Measurements from ENCODE around the gene SP1. TPM values are rescaled to one million over a fixed set of nuclear protein-coding genes. Genes with fewer than 3 reads are reported as not detected.

SP1 gene
- total and polyA plus RNA-seq, 2 experiments from 2014 or later = 11.4 to 53.0 TPM

DNA sequence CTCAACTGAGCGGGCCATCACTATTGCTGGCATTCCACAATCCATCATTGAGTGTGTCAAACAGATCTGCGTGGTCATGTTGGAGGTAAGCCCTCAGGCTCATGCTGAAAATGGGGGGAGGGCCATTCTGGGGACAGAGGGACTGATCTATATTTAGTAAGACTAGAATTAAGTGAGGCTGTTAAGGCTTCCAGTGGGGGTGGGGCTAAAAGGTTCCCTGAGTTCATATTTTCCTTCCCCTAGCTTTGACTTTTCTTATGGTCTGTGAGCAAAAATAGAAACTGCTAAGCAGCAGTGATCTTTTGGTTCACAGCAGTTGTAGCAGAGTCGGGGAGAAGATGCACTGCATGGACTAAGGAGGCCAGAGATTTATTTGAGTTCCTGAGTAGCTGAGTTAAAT is 81.1 kb downstream of the SP1 start:
- peak overlapping the region; percentile 10 for H3K4me3 ChIP-seq
- no peaks in the 10 kb centered on the region for H3K27me3 ChIP-seq
- peaks cover 46% of the 10 kb centered on the region for H3K4me1 ChIP-seq (ENCODE audit: low read depth)
- peak overlapping the region; percentile 88 for H3K27ac ChIP-seq
- H3K9me3 ChIP-seq (ENCODE audit: low read depth) = no peaks in the 10 kb centered on the region
- TF ChIP-seq, protein P1, sequence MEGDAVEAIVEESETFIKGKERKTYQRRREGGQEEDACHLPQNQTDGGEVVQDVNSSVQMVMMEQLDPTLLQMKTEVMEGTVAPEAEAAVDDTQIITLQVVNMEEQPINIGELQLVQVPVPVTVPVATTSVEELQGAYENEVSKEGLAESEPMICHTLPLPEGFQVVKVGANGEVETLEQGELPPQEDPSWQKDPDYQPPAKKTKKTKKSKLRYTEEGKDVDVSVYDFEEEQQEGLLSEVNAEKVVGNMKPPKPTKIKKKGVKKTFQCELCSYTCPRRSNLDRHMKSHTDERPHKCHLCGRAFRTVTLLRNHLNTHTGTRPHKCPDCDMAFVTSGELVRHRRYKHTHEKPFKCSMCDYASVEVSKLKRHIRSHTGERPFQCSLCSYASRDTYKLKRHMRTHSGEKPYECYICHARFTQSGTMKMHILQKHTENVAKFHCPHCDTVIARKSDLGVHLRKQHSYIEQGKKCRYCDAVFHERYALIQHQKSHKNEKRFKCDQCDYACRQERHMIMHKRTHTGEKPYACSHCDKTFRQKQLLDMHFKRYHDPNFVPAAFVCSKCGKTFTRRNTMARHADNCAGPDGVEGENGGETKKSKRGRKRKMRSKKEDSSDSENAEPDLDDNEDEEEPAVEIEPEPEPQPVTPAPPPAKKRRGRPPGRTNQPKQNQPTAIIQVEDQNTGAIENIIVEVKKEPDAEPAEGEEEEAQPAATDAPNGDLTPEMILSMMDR (IDR thresholded peaks at IDR 0.05; ENCODE audit: low read depth, low read length) = no peak
- H3K36me3 ChIP-seq = peaks cover 96% of the 10 kb centered on the region
- DNase-seq (ENCODE audit: low read depth in 1 of 2, low spot score in 1 of 2) = peak in 1 of 2 donors; percentile 90

- TF ChIP-seq, protein P1 (IDR thresholded peaks at IDR 0.05; ENCODE audit: low read depth, low read length) = no peak
- peak overlapping the region; percentile 88 for H3K27ac ChIP-seq
- no peak for DNase-seq (ENCODE audit: low read depth in 1 of 2, low spot score in 1 of 2)
- no peaks in the 10 kb centered on the region for H3K9me3 ChIP-seq (ENCODE audit: low read depth)
- H3K4me3 ChIP-seq = peak overlapping the region; percentile 10
- H3K27me3 ChIP-seq = no peaks in the 10 kb centered on the region
- peaks cover 96% of the 10 kb centered on the region for H3K36me3 ChIP-seq
- H3K4me1 ChIP-seq (ENCODE audit: low read depth) = peaks cover 40% of the 10 kb centered on the region
Observed at GRCh38 chr12:53461591-53461990, 81.6 kb downstream of the SP1 start.

DNA sequence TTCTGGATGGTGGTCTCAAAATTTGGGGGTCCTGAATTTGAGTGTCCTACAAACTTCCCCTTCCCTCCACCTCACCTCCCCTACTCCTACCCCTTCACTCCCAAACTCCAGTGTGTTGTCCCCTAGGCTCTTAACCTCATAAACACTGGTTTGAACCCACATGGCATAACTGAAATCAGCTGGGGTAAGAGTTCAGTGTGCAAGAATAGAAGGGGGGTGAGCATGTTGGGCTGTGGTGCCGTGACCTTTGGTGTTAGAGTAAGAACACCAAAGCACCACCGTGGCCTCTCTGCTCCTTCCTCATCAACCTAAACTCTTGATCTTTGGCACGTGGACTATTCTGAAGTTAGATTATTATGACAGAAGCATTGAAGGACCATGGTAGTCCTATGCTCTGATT is 83.0 kb downstream of the SP1 start:
- H3K9me3 ChIP-seq (ENCODE audit: low read depth) = no peaks in the 10 kb centered on the region

GRCh38 chr12:53463802-53464560 is 84.0 kb downstream of the SP1 start:
- H3K27ac ChIP-seq = peak overlapping the region; percentile 61
- H3K36me3 ChIP-seq = peaks cover 99% of the 10 kb centered on the region
- DNase-seq (ENCODE audit: low read depth in 1 of 2, low spot score in 1 of 2) = no peak
- TF ChIP-seq, protein P1 (IDR thresholded peaks at IDR 0.05; ENCODE audit: low read depth, low read length) = no peak
- no peak overlapping the region for H3K4me3 ChIP-seq
- no peaks in the 10 kb centered on the region for H3K9me3 ChIP-seq (ENCODE audit: low read depth)
- peaks cover 38% of the 10 kb centered on the region for H3K4me1 ChIP-seq (ENCODE audit: low read depth)
- no peaks in the 10 kb centered on the region for H3K27me3 ChIP-seq

More for the DNA sequence above, 83.0 kb downstream of the SP1 start:
- H3K4me1 ChIP-seq (ENCODE audit: low read depth) = peaks cover 38% of the 10 kb centered on the region
- H3K27ac ChIP-seq = peak overlapping the region; percentile 61
- peaks cover 99% of the 10 kb centered on the region for H3K36me3 ChIP-seq
- DNase-seq (ENCODE audit: low read depth in 1 of 2, low spot score in 1 of 2) = no peak
- no peaks in the 10 kb centered on the region for H3K27me3 ChIP-seq
- H3K4me3 ChIP-seq = no peak overlapping the region
- TF ChIP-seq, protein P1 (IDR thresholded peaks at IDR 0.05; ENCODE audit: low read depth, low read length) = no peak

DNA sequence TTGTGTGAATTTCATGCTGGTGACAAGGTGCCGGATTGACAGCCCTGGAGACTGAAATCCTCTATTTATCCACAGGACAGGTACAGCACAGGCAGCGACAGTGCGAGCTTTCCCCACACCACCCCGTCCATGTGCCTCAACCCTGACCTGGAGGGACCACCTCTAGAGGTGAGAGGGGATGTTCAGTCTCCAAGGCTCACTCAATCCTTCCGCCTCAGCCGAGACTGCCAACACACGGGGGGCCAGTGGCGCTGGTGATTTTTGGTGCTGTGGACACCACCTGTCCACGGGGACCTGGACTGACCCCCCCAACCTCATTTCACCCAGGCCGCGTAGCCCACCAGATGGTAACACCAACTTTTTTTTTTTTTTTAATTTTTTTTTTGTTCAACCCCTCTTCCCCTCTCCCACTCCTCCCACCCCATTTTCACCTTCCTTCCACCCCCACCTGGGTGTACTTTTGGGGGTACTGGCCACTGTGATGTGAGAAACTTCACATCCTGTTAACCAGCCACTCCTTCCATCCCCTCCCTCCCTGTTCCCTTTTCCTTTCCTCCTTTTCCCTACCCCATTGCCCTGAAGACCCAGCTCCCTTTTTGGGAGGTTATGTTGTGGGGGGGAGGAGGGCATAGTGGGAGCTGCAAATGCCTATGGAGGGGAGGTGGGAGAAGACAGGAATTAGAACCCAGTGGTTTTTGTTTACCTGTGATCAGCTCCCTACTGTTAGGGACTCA is 84.9 kb downstream of the SP1 start:
- Histone ChIP-seq H3K27me3 (no peaks in the 10 kb centered on the region), H3K36me3 (peaks cover 98% of the 10 kb centered on the region), H3K4me1 (ENCODE audit: low read depth) (peaks cover 33% of the 10 kb centered on the region), H3K27ac (peak overlapping the region; percentile 11), H3K4me3 (no peak overlapping the region), H3K9me3 (ENCODE audit: low read depth) (no peaks in the 10 kb centered on the region)
- no peak for DNase-seq (ENCODE audit: low read depth in 1 of 2, low spot score in 1 of 2)
- TF ChIP-seq, protein P1 (IDR thresholded peaks at IDR 0.05; ENCODE audit: low read depth, low read length) = no peak

Measured in cardiac muscle cell (in vitro differentiated cells and primary cell).